Smooth muscle cell (in vitro differentiated cells): ENCODE data around the gene SLC1A2. TPM values are rescaled to one million over a fixed set of nuclear protein-coding genes. Genes with fewer than 3 reads are reported as not detected.

ENCODE experiments used
- DNase-seq: peaks from one replicate; lab custom pipeline; 2025; ENCODE audit not compliant: unreplicated experiment; lab: John Stamatoyannopoulos, UW
- H2AFZ ChIP-seq: fragments of 200-600 bp; sonication (generic); 2 replicates; pipeline ENCODE4 v1.6.0; 2016; ENCODE audit warnings: antibody characterized with exemption, low read depth, mild to moderate bottlenecking
- H3F3A ChIP-seq: fragments of 200-600 bp; sonication (generic); 2 replicates; pipeline ENCODE4 v1.6.0; 2017; ENCODE audit warnings: antibody characterized with exemption, low read depth
- H3K27ac ChIP-seq: fragments of 200-600 bp; sonication (generic); 2 replicates; pipeline ENCODE4 v1.5.1; 2016; ENCODE audit warnings: low read depth, mild to moderate bottlenecking
- H3K27me3 ChIP-seq: fragments of 200-600 bp; sonication (generic); 2 replicates; pipeline ENCODE4 v1.6.1; 2016; ENCODE audit warnings: low read depth, mild to moderate bottlenecking
- H3K36me3 ChIP-seq: fragments of 200-600 bp; sonication (generic); 2 replicates; pipeline ENCODE4 v1.5.1; 2016; ENCODE audit warnings: low read depth
- H3K4me1 ChIP-seq: fragments of 200-600 bp; sonication (generic); 2 replicates; pipeline ENCODE4 v1.5.1; 2016; ENCODE audit warnings: low read depth
- H3K4me2 ChIP-seq: fragments of 200-600 bp; sonication (generic); 2 replicates; pipeline ENCODE4 v1.6.0; 2016; ENCODE audit warnings: mild to moderate bottlenecking
- H3K4me3 ChIP-seq: fragments of 200-600 bp; sonication (generic); 2 replicates; pipeline ENCODE4 v1.5.1; 2016; ENCODE audit warnings: mild to moderate bottlenecking
- H3K79me2 ChIP-seq: fragments of 200-600 bp; sonication (generic); 2 replicates; pipeline ENCODE4 v1.6.0; 2016; ENCODE audit warnings: low read depth, mild to moderate bottlenecking
- H3K9ac ChIP-seq: fragments of 200-600 bp; sonication (generic); 2 replicates; pipeline ENCODE4 v1.6.0; 2016; ENCODE audit warnings: low read depth
- H3K9me3 ChIP-seq: fragments of 200-600 bp; sonication (generic); replicated peaks from 2 replicates; pipeline ENCODE4 v1.5.1; 2016; ENCODE audit warnings: low read depth
- H4K20me1 ChIP-seq: fragments of 200-600 bp; sonication (generic); 2 replicates; pipeline ENCODE4 v1.6.0; 2016; ENCODE audit warnings: low read depth
- CTCF ChIP-seq: fragments of 200-600 bp; sonication (generic); IDR thresholded peaks from 2 replicates; pipeline ENCODE4 v1.5.1; 2017; ENCODE audit warnings: borderline replicate concordance, mild to moderate bottlenecking, antibody characterized with exemption; ENCODE audit not compliant: insufficient read depth, poor library complexity, severe bottlenecking
- WGBS: methylation state at CpG from one replicate; pipeline ENCODE4 v1.1.7; 2016; ENCODE audit warnings: low lambda C conversion rate; 5-methylcytosine and 5-hydroxymethylcytosine counted together
- polyA plus RNA-seq: library from polyadenylated mRNA; unstranded; fragments of >200 nt; fragmentation: Nextera tagmentation; extraction: Ambion mirVana; gene quantifications from 2 replicates; pipeline ENCODE4 v1.2.1, GENCODE V29; 2016
- total RNA-seq: library from RNA; depleted of rRNA; stranded (reverse); fragments of >200 nt; gene quantifications from 2 replicates; pipeline ENCODE4 v1.2.3, GENCODE V29; 2014

SLC1A2 gene
- total and polyA plus RNA-seq, 2 experiments from 2014 or later: 3.6 TPM; not detected in 1

DNA sequence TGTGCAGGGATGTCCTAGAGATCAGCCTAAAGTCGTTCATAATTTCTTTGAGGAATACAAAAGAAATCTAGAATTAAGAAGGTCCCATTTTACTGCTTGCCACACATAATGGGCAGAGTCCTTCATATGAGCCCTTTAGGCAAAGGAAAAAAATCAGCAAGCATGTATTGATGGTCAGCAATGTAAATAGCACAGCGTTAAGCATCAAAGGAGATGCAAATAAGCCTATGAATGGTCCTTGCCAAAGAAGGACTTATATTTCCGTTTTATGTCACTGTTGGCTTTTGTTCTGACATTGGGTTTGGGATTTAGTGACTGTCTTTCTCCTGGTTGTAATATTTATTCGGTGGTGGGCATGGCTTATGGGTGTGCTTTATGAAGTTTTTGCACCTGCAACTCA, 210.6 kb downstream of the SLC1A2 start:
- DNase-seq: no peak
- no peaks in the 10 kb centered on the region for H4K20me1 ChIP-seq
- no peak overlapping the region for H3K4me2 ChIP-seq
- WGBS: 63% methylated on average over 4 of the region's 4 CpGs
- H3K9me3 ChIP-seq: no peaks in the 10 kb centered on the region
- H3F3A ChIP-seq: no peaks in the 10 kb centered on the region
- H3K27me3 ChIP-seq: no peaks in the 10 kb centered on the region
- TF ChIP-seq CTCF: no peak
- no peak overlapping the region for H3K27ac ChIP-seq
- no peaks in the 10 kb centered on the region for H3K4me1 ChIP-seq
- no peak overlapping the region for H3K9ac ChIP-seq
- H3K4me3 ChIP-seq: no peak overlapping the region
- H3K36me3 ChIP-seq: peaks cover 4% of the 10 kb centered on the region
- no peak overlapping the region for H2AFZ ChIP-seq
- no peaks in the 10 kb centered on the region for H3K79me2 ChIP-seq

DNA sequence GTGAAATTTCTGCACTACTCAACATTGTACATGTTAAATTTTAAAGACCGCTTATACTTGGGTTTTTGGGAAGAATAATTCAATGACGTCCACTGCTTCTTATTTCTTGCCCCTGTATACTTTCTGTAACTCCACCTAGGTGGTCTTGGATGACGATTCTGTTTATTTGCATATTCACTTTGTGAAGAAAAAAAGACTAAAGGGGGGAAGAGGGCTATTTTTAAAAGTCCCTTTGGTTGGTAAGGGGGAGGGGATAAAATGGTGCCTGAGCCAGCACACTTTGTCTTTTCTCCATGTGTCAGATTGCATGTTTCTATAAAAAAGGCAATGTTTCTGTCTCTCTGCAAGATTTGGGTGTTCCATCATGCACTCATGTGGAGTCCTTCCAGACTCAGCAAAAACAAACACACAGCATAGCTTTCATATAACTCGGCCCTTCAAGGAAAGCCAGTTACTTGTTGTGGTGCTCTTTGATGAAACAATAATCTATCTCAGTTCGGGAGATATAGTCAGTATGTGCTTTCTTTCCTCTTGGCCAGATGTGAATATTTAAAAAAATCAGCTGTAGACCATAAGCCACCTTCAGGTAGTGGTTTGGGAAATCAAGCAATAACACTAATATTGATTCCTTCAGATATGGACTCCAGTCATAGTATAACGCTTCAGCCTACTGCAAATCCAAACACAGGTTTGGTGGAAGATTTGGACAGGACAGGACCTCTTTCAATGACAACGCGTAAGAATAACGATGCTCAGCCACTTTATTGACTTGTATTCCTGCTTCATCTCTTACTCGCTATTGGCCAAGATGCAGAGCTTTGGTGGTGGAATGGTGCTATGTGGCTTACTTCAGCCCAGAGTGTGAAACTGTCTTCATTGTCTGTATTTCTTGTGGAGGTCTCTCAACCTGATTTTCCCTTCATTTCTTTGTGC, 211.6 kb downstream of the SLC1A2 start:
- Histone ChIP-seq H3K27me3 (no peaks in the 10 kb centered on the region), H3K79me2 (no peaks in the 10 kb centered on the region), H2AFZ (no peak overlapping the region), H4K20me1 (no peaks in the 10 kb centered on the region), H3K27ac (no peak overlapping the region), H3K4me3 (no peak overlapping the region), H3F3A (no peaks in the 10 kb centered on the region), H3K4me2 (no peak overlapping the region), H3K4me1 (no peaks in the 10 kb centered on the region), H3K9ac (no peak overlapping the region), H3K9me3 (no peaks in the 10 kb centered on the region), H3K36me3 (peaks cover 4% of the 10 kb centered on the region)
- TF ChIP-seq CTCF: no peak
- no peak for DNase-seq
- 92% methylated on average over 10 of the region's 10 CpGs for WGBS

GRCh38 chr11:35206616-35207015, 212.7 kb downstream of the SLC1A2 start:
- Histone ChIP-seq H3K9ac (no peak overlapping the region), H3K79me2 (no peaks in the 10 kb centered on the region), H3K4me1 (no peaks in the 10 kb centered on the region), H2AFZ (no peak overlapping the region), H3K36me3 (peaks cover 4% of the 10 kb centered on the region), H3K9me3 (no peaks in the 10 kb centered on the region), H3K4me3 (no peak overlapping the region), H3K4me2 (no peak overlapping the region), H3F3A (no peaks in the 10 kb centered on the region), H3K27me3 (no peaks in the 10 kb centered on the region), H4K20me1 (no peaks in the 10 kb centered on the region), H3K27ac (no peak overlapping the region)
- no peak for DNase-seq
- WGBS: 92% methylated on average over 1 of the region's 1 CpG
- TF ChIP-seq CTCF: no peak
